GM12878 (cell line): ENCODE results near the gene VSTM4. TPM values are rescaled to one million over a fixed set of nuclear protein-coding genes. Genes with fewer than 3 reads are reported as not detected.

Experiments
- BHLHE40 ChIP-seq, 2 experiments: fragments of 450-650 bp in 1 of 2; IDR thresholded peaks; 2 replicates each; pipeline ENCODE4 v1.6.1; 2011 to 2017; ENCODE audit warnings: low read depth in 2 of 2, borderline replicate concordance in 1 of 2, improper control_type of control experiment in 1 of 2, low read length in 1 of 2, mild to moderate bottlenecking in 1 of 2
- FOS ChIP-seq: IDR thresholded peaks from 3 replicates; pipeline ENCODE4 v1.6.1; 2011; ENCODE audit warnings: borderline replicate concordance; ENCODE audit not compliant: insufficient read length; ENCODE audit errors: extremely low read depth
- PAX5 ChIP-seq: IDR thresholded peaks from 2 replicates; pipeline ENCODE4 v1.6.1; 2011; ENCODE audit warnings: low read depth, low read length, borderline replicate concordance
- SMARCA5 ChIP-seq: fragments of 450-650 bp; IDR thresholded peaks from 2 replicates; pipeline ENCODE4 v1.6.1; 2017; ENCODE audit warnings: mild to moderate bottlenecking
- TCF7 ChIP-seq: IDR thresholded peaks from 2 replicates; pipeline ENCODE4 v1.6.1; 2014; ENCODE audit warnings: antibody characterized with exemption, borderline replicate concordance
- polyA plus RNA-seq, 11 experiments: library from polyadenylated mRNA; depleted of rRNA in 4 of 11; unstranded in 6 of 11; stranded (reverse) in 5 of 11; fragments of >200 nt; fragmentation: Nextera tagmentation in 4 of 11; fragmentation: Illumina TruSeq in 1 of 11; extraction: Ambion mirVana in 4 of 11; extraction: Trizol in 1 of 11; gene quantifications; 1 replicate in 1 of 11; 2 replicates in 10 of 11; pipeline versions ENCODE4 v1.2.1 to v1.2.3, GENCODE V29; 2011 to 2016; ENCODE audit warnings: inconsistent platforms in 2 of 11, missing spikeins in 2 of 11, low read depth in 1 of 11
- total RNA-seq, 4 experiments: library from RNA; depleted of rRNA in 3 of 4; stranded (reverse); fragments of >200 nt in 3 of 4; fragmentation: Illumina TruSeq in 1 of 4; extraction: Trizol in 1 of 4; gene quantifications; 2 replicates each; pipeline versions ENCODE4 v1.2.1 to v1.2.3, GENCODE V29; 2013 to 2021
- TF ChIP-seq, protein P1 (sequence below): IDR thresholded peaks from 2 replicates; pipeline ENCODE4 v1.6.1; 2012; ENCODE audit warnings: improper control_type of control experiment, low read depth, low read length; ENCODE audit not compliant: insufficient replicate concordance
- TF ChIP-seq, protein P2 (sequence below): IDR thresholded peaks from 2 replicates; pipeline ENCODE4 v1.6.1; 2011; ENCODE audit warnings: low read depth, mild to moderate bottlenecking, low read length, moderate library complexity, borderline replicate concordance; ENCODE audit errors: extremely low read depth

VSTM4 gene
- total and polyA plus RNA-seq, 10 of the 15 experiments (the other 5 are each of a cell fraction or from before 2014, with no cell fraction given): 0.01 to 0.14 (median 0.02) TPM; not detected in 7

DNA sequence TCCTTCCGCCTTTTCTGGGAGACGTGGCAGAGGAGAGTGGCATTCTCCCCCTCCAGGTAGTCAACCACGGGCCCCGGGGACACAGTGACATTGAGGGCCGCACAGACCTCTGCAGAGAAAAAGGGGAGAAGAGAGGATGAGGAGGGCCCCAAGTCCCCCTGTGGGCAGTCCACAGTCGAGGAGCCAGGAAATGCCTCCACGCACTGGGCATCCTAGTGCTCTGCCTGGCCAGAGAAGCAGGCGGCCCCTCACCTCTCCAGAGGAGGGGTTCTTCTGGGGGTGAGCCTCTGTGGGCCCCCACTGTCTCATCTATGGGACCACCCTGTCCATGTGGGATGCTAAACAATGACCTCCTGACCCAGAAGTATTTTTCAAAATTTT is 7.4 kb downstream of the VSTM4 start (continued):
- TF ChIP-seq, protein P1, sequence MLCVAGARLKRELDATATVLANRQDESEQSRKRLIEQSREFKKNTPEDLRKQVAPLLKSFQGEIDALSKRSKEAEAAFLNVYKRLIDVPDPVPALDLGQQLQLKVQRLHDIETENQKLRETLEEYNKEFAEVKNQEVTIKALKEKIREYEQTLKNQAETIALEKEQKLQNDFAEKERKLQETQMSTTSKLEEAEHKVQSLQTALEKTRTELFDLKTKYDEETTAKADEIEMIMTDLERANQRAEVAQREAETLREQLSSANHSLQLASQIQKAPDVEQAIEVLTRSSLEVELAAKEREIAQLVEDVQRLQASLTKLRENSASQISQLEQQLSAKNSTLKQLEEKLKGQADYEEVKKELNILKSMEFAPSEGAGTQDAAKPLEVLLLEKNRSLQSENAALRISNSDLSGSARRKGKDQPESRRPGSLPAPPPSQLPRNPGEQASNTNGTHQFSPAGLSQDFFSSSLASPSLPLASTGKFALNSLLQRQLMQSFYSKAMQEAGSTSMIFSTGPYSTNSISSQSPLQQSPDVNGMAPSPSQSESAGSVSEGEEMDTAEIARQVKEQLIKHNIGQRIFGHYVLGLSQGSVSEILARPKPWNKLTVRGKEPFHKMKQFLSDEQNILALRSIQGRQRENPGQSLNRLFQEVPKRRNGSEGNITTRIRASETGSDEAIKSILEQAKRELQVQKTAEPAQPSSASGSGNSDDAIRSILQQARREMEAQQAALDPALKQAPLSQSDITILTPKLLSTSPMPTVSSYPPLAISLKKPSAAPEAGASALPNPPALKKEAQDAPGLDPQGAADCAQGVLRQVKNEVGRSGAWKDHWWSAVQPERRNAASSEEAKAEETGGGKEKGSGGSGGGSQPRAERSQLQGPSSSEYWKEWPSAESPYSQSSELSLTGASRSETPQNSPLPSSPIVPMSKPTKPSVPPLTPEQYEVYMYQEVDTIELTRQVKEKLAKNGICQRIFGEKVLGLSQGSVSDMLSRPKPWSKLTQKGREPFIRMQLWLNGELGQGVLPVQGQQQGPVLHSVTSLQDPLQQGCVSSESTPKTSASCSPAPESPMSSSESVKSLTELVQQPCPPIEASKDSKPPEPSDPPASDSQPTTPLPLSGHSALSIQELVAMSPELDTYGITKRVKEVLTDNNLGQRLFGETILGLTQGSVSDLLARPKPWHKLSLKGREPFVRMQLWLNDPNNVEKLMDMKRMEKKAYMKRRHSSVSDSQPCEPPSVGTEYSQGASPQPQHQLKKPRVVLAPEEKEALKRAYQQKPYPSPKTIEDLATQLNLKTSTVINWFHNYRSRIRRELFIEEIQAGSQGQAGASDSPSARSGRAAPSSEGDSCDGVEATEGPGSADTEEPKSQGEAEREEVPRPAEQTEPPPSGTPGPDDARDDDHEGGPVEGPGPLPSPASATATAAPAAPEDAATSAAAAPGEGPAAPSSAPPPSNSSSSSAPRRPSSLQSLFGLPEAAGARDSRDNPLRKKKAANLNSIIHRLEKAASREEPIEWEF: no peak
- TF ChIP-seq PAX5: no peak
- TF ChIP-seq TCF7: no peak
- TF ChIP-seq FOS: no peak
- TF ChIP-seq SMARCA5: no peak
- TF ChIP-seq, protein P2, sequence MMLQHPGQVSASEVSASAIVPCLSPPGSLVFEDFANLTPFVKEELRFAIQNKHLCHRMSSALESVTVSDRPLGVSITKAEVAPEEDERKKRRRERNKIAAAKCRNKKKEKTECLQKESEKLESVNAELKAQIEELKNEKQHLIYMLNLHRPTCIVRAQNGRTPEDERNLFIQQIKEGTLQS: no peak
- no peak for TF ChIP-seq BHLHE40 (IDR thresholded peaks at IDR 0.05; ENCODE audit: borderline replicate concordance in 1 of 2, low read depth in 2 of 2, low read length in 1 of 2)
